NCI-H187 (cell line): ENCODE data around the gene GRIN3B.
A peak's percentile ranks its signal among the peaks of the same experiment; 100 is the strongest.

ENCODE experiments used
- DNase-seq, 2 experiments: peaks; one replicate each; lab custom pipeline; 2025; lab: John Stamatoyannopoulos, UW

The GRIN3B gene

DNA sequence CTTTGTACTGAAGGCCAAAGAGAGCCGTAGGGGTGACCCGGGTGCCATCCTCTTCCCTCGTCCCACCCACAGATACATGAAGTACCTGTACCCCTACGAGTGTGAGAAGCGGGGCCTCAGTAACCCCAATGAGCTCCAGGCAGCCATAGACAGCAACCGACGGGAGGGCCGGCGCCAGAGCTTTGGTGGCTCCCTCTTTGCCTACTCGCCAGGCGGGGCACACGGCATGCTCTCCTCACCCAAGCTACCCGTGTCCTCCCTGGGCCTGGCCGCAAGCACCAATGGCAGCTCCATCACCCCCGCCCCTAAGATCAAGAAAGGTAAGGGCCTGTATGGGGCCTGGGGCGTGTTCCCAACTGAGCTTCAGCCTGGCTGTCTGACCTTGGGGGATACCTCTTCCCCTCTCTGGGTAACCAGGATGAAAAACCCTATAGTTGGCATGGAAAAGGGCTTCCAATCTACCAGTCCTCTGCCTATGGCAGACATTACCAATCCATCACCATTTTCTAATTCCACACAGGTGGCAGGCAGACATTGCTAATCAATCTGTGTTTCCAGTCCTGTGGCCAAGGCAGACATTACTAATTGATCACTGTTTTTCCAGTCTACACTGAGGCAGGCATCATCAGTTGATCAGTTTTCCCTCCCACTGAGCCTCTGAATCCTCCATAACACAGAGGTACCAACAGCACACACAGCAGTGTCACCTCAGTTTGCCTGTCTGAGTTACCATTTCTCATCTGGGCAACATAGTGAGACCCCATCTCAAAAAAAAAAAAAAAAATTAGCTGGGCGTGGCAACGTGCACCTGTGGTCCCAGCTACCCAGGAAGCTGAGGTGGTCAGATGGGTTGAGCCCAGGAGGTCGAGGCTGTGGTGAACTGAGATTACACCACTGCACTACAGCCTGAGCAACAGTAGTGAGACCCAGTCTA lies 35.2 kb upstream of the GRIN3B start:
- DNase-seq, result no peak

DNA sequence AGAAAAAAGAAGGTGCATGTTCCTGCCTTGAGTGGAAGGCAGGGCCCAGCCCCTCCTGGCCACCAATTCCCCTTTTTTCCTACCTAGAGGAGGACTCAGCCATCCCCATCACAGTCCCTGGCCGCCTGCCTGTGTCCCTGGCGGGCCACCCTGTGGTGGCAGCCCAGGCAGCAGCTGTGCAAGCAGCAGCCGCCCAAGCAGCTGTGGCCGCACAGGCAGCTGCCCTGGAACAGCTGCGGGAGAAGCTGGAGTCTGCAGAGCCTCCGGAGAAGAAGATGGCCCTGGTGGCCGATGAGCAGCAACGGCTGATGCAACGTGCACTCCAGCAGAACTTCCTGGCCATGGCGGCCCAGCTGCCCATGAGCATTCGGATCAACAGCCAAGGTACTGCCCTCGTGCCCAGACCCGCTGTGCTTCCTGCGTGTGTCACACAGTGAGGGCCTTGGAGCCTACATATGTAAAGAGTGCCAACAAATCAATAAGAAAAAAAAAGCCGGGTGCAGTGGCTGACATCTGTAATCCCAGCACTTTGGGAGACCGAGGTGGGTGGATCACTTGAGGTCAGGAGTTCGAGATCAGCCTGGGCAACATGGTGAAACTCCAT lies 33.6 kb upstream of the GRIN3B start:
- DNase-seq, result no peak

DNA sequence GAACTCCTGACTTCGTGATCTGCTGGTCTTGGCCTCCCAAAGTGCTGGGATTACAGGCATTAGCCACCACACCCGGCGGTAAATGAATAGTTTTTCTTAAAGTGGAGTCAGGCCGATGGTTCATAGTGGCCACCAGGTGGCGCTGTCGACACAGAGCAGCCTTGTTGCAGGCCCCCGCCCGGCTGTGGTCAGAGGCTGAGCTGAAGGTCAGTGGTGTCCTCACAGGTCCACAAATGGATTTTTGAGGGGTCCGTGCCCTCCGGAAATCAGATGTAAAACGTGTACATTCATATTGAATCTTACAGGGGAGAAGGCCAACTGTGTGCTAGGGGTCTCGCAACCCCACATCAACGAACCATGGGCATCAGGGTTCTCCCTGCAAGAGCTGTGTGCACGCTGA lies 29.5 kb upstream of the GRIN3B start:
- no peak for DNase-seq

DNA sequence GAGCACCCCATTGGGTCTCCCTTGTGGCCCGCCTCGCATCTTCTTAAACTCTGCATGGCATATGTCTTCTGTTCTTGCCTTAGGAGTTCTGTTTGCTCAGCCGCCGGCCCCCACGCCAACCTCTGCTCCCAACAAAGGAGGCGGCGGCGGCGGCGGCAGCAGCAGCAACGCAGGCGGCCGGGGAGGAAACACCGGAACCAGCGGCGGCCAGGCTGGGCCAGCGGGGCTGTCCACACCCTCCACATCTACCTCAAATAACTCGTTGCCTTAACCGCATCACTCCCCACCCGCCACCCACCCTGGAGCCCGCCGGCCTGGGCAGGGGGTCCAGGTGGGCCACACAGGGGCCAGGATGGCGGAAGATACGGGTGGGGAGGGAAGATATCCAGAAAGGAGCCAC lies 28.4 kb upstream of the GRIN3B start:
- DNase-seq, result no peak

DNA sequence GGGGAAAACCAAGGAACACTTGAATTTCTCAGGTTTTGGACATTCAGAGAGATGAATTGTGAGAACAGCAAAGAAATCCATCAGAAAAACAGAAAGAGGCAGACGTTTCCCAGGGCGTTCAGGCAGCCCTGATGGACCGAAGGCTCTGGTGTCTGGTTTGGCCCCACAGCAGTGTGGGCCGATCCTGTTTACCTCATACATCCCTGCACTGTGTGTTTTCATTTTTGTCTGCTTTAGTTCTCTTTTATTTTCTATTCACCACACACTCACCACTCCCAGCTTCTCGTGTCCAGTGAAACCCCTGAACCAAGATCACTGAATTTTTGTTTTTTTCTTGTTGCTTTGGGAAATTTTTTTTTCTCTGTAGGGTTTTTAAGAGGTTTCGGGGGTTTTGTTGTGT lies 27.9 kb upstream of the GRIN3B start:
- DNase-seq, result no peak

DNA sequence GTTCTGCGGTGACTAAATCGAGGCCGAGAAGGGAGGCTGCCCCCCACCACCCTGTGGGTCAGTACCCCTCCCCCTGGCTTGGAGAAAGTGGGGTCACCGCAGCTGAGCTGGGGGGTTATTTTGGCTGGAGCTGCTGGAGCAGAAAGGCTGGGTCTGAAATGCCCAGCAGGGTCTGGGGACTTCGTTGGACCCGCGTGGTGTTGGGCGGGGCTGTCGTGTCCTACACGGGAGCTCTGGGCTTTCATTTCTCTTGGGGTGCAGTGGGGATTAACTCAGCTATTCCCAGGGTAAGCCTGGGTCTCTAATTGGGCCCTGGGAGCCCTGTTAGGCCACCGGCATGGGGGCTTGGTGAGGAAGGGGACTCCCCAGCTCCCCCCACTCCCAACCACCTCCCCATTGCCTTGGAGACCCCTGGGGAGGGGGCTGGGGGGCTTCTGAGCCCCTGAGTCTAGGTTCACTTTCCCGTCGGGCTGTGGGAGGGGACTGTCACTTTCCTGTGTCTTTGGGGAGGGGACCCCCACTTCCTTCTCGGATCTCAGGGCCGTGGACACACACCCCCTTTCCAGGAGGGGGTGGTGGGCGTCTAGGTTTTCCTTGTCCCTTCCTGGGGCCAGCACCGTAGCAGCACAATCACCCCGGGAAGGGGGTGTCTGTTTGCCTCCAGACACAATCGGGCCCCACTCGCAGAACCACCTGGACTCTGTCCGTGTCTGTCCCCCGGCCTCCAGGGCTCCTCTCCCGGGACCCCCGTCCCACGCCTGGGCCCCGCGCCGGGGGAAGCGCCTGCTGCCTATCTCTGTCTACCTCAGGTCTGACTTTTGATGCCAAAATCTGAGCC lies 26.3 kb upstream of the GRIN3B start:
- no peak for DNase-seq

DNA sequence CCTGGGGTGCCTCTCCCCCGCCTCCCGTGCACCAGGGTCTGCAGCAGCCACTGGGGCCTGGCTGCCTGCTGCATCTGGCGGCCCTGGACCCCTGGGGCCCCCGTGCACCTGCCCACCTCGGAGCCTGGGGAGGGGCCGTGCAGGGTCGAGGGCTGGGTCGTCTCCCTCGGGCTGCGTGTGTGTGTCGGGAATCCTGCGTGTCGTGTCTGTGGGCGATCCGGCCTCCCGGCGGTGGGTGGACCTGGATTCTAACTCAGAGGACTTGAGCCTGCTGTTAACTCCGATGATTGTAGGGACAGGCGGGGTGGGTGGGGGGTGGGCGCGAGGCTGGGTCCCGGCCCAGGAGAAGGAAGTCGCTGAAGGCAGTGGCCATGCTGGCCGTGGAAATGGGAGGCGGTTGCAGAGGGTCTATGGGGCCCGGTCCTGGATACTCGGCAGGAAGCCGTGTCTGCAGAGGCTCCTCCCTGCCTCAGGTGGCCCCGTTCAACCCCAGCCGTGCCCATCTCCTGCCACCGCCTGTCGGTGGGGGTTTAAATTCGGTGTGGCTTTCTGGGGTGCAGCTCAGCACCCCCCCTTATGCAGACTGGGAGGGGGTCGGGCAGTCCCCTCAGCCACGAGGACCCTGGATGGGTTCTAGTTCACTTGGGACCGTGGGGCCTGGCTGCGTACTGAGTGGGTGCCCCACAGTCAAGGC lies 25.5 kb upstream of the GRIN3B start:
- DNase-seq, result no peak

DNA sequence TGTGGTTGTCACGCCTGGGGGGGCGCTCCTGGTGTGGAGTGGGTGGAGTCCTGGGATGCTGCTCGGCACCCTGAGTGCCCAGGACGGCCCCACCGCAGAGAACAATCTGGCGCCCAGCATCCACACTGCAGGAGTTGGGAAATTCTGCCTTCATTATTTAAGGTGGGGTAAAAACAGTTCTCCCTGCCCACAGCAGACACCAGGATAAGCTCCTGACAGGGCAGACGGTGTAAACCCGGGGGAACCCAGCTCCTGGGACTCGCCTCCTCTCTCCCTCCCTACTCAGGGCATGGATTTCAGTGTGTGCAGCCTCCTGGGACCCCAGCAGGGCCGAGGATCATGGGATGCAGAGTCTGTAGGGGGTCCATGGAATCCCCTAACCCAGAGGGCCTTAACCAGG lies 23.7 kb upstream of the GRIN3B start:
- no peak for DNase-seq

DNA sequence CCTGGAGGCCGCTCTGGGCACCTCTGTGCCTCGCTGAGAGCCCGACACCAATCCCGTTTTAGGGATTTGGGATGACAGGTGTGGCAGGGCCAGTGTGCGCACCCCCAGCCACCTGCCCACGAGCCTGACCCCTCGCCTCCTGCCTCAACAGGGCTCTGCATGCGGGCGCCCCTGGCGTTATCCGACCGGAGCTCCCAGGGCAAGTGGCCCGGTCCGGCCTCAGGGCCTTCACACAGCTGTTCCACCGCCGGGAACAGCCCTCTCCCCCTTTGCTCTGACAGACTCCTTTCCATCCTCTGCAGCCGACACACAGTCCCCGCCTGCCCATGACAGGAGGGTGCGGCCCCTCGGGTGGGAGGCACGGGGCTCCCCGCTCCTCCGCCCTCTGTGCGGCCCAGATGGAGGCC lies 23.2 kb upstream of the GRIN3B start:
- no peak for DNase-seq

DNA sequence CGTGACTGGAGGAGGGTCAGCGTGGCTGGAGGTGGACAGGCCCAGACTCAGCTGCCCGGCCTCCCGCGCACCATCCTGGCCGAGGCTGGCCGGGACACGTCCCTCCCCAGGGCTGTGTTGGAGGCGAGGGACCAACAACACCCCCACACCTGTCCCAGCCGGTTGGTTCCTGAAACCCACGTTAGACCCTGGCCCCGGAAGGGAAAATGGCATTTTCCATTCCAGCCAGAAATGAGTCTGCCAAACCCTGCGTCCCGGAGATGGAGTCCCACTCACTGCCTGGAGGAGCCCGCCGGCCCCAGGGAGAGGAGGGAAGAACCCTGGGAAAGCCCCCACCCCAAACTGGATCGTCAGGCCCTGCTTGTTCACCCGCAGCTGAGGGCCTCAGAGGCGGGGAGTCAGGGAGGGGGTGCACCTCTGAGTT lies 20.9 kb upstream of the GRIN3B start:
- no peak for DNase-seq

DNA sequence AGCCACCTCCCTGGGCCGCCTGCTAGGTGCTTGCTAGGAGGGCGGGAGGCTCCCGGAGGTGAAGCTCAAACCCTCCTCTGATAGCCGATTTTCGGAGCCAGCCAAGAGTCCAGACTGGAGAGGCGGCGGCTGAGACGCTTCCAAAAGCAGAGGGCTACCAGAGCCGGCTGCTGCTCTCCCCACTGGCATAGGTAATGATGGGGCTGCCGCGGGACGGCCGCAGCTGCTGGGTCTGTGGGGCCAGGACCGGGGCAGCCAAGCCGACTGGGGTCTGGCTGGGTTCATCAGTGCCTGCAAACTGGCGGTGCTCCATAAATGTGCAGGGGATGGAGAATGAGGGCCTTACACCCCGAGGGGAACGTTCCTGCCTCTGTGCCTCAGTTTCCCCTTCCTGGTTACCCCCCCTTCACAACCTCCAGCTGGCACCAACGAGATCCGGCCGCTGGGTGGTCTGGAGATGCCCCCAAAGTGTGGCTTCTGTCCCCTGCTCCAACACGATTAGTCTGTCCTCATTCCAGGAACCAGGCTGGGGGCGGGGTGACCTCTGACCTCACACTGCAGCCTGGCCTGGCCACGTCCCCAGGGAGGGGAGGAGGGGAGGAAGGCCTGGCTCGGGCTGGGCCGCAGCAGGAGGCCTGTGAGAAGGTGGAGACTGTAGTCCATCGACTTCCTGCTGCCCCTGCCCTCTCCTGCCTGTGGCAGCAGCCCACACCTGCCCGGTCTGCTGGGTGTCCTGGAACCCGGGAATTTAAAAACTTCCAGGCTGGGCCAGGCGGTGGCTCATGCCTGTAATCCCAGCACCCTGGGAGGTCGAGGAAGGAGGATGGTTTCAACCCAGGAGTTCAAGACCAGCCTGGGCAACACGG lies 19.9 kb upstream of the GRIN3B start:
- DNase-seq, result no peak

DNA sequence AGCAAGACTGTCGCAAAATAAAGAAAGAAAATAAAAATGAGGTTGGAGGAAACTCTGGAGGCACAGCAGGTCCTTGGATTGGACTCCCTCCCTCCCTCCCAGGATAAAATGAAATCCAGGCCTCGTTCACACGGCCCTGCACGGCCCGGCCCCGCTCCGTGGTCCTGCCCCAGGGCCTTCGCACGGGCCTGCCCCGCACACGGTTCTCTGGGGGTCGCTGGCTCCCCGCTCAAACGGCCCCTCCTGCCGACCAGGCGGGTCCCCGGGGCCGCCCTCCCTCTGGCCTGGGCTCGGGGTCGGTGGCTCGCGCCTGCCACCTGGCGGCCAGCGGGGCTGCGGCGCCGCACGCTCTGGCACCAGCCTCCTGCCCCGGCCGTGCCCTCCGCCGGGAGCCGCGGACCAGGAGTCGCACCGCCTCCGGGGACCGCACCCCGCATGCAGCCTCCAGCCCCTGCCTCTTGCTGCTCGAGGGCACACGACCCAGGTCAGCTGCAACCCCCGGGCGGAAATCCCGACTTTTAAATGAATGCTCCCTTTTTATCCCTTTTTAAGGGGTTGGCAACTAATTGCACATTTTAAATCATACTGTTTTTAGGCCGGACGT lies 17.6 kb upstream of the GRIN3B start:
- peak; percentile 28 to 43 for DNase-seq

DNA sequence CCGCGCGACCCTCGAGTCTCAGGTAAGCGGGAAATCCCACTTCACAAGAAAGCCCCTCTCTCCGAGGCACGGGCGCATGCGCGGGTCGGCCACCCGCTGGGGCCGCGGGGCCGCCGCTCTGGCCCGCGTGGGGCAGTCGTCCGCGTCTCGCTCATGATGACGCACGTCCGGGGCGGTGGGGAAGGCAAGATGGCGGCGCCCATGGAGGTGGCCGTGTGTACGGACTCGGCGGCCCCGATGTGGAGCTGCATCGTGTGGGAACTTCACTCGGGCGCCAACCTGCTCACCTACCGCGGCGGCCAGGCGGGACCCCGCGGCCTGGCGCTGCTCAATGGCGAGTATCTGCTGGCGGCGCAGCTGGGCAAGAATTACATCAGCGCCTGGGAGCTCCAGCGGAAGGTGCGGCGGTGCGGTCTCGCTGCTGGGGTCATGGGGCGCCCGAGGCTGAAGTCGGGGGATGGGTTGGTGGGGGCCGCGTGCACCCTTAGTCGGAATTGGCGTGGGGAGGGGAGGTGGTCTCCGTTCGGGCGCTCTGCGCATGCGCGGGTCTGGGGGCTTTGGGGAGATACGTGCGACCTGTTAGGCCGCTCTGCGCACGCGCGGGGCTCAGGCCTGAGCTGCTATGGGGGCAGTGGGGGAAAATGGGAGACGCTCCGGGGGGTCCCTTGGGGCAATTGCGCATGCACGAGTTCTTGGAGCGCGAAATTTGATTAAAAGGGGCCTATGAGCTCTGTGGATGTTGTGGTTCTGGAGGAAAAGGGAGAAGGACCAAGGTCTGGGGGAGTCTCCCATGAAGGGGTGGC lies 15.9 kb upstream of the GRIN3B start, which contains the start of gene WDR18:
Gene WDR18, plus strand, starts transcription at position 181 of the 803 bp plus-strand sequence. Its CDS starts 9 bp downstream, at position 190.
- peak; percentile 74 to 97 for DNase-seq

DNA sequence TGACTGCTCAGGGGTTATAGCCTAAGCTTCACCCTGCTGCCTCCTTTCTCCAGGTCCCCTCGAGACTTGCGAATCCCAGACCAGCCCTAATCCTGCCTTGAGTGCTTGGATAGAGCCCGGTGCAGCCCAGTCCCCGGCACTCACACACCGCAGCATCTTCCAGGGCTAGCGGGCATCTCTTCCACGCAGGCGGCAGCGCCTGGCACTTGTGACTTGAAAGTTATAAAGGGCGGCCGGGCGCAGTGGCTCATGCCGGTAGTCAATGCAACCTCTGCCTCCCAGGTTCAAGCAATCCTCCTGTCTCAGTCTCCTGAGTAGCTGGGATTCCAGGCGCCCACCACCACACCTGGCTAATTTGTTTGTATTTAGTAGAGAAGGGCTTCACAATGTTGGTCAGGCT lies 14.1 kb upstream of the GRIN3B start:
- no peak for DNase-seq

DNA sequence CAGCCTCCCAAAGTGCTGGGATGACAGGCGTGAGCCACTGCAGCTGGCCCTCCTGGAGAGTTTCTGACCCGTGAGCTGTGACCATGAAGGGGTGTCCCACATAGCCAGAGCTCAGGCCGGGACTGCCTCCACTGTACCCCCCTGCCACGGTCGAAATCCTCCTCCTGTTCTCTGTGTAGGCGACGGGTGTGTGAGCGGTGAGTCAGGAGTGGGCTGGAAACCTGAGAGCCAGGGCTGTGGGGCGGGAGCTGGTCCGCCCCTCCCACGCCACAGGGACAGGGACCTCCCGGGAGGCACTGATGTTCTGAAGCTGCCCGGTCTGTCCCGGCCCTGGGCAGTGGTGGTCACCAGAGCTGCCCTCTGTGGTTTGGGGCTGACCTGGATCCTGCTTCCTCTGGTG lies 12.1 kb upstream of the GRIN3B start:
- no peak for DNase-seq

DNA sequence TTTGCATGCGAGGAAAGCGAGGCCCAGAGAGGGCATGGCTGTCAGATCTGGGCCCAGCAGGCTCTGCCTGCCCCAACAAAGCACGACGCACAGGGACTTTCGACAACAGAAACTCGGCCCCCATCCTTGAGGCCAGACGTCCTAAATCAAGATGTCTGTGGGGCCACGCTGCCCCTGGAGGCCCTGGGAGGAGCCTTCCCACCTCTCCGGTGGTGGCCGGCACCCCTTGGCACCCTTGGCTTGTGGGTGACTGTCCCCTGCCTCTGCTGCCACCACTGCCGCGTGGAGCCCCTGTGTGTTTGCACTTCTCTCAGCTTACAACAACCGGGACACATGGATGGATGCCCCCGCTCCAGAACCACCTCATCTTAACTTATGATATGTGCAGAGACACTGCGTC lies 11.7 kb upstream of the GRIN3B start:
- no peak for DNase-seq

DNA sequence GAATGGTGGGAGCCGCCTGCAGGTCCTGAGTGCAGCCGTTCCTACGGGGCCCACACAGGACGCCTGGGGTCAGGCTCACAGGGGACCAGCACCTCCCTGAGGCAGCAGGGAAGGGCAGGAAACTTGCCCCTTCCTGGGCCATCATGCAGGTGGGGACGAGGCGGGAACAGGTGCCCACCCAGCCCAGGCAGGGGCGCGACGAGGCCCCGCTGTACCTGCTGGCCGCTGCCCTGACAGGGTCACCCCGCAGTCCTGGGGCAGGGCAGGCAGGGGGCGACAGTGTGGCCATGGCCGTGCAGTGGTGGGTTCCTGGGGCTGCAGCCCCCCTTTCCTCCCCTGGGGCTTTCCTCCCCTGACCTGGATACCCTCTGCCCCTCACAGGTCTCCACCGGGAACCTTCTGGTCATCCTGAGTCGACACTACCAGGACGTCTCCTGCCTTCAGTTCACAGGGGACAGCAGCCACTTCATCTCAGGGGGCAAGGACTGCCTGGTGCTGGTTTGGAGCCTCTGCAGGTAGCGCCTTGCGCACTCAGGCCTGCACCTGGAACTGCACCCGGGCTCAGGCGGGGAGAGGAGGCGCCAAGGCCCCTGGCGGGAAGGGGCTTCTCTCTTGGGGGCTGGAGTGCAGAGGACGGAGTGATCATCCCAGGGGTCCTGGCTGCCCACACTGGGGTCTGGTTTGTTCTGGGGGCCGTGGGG lies 10.7 kb upstream of the GRIN3B start:
- no peak for DNase-seq

DNA sequence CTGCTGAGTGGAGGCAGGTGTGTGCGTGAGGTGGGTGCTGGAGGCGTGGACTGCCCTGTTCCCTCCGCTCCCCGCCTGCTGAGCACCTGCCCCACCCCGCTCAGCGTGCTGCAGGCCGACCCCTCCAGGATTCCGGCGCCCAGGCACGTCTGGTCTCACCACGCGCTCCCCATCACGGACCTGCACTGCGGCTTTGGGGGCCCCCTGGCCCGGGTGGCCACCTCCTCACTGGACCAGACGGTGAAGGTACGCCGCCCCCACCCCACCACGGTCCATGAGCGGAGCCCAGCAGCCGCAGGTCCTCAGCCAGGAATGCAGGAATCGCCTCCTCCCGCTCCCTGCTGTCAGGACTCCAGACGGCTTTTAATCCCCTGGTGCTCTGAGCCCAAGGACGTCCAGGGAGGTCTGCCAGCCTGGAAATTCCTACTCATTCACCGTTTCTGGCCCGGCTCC lies 10.1 kb upstream of the GRIN3B start:
- no peak for DNase-seq

DNA sequence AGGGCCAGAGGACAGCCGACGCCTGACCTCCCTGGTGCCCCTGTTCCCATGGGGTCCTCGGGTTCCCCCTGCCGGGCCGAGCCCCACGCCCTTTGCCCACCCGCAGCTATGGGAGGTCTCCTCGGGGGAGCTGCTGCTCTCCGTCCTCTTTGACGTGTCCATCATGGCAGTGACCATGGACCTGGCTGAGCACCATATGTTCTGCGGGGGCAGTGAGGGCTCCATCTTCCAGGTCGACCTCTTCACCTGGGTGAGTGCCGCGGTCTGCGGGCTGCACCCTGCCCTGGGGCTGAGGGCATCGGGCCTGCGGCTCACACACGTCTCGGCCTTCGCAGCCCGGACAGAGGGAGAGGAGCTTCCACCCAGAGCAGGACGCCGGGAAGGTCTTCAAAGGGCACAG lies 9.5 kb upstream of the GRIN3B start:
- no peak for DNase-seq
